HG03064 (cell line): ENCODE measurements around the gene RGS16.

Experiments
- ATAC-seq: cut with Tn5 transposase; IDR thresholded peaks from one replicate; pipeline ENCODE4 v1.9.1; 2021; ENCODE audit warnings: low read depth; ENCODE audit not compliant: unreplicated experiment

Gene RGS16

GRCh38 chr1:182610606-182611194 lies 6.5 kb upstream of the RGS16 start:
- no peak for ATAC-seq

GRCh38 chr1:182608845-182609610 lies 4.8 kb upstream of the RGS16 start:
- ATAC-seq: no peak

GRCh38 chr1:182608236-182608635 lies 4.0 kb upstream of the RGS16 start:
- ATAC-seq: no peak

- ATAC-seq: no peak
Observed at GRCh38 chr1:182607566-182607965, 3.4 kb upstream of the RGS16 start.

- no peak for ATAC-seq
Observed at GRCh38 chr1:182603646-182604174, 479 bp downstream of the RGS16 start.

GRCh38 chr1:182602935-182603645 lies 1.1 kb downstream of the RGS16 start:
- ATAC-seq: no peak

- no peak for ATAC-seq
Observed at GRCh38 chr1:182601913-182602312, 2.3 kb downstream of the RGS16 start.

GRCh38 chr1:182601416-182601786 lies 2.8 kb downstream of the RGS16 start:
- no peak for ATAC-seq

- no peak for ATAC-seq
Observed at GRCh38 chr1:182600745-182601415, 3.3 kb downstream of the RGS16 start.

- no peak for ATAC-seq
Observed at GRCh38 chr1:182600036-182600713, 4.0 kb downstream of the RGS16 start.

GRCh38 chr1:182599339-182599738 lies 4.8 kb downstream of the RGS16 start:
- ATAC-seq: no peak

- ATAC-seq: no peak
Observed at GRCh38 chr1:182598296-182598695, 5.9 kb downstream of the RGS16 start.

GRCh38 chr1:182596934-182597333 lies 7.3 kb downstream of the RGS16 start:
- no peak for ATAC-seq

- ATAC-seq: no peak
Observed at GRCh38 chr1:182595641-182596240, 8.4 kb downstream of the RGS16 start.

- ATAC-seq: no peak
Observed at GRCh38 chr1:182589931-182590330, 14.3 kb downstream of the RGS16 start.

- ATAC-seq: no peak
Observed at GRCh38 chr1:182589520-182589919, 14.7 kb downstream of the RGS16 start.

GRCh38 chr1:182588500-182589396 lies 15.4 kb downstream of the RGS16 start, which contains the start of gene RNASEL:
Gene RNASEL (minus strand): TSS chr1:182589256. CDS start chr1:182586806, 2,450 bp downstream.
- peak; percentile 86 for ATAC-seq

- ATAC-seq: no peak
Observed at GRCh38 chr1:182587666-182588499, 16.3 kb downstream of the RGS16 start.
